Ovary (tissue), 9 donors: ENCODE results near the gene SDC3. TPM values are rescaled to one million over a fixed set of nuclear protein-coding genes. Genes with fewer than 3 reads are reported as not detected.

ENCODE experiments used
- DNase-seq, 5 donors: peaks; one replicate each; pipeline ENCODE4 v3.0.0-alpha.2; 2019 to 2020
- H3K27ac ChIP-seq, 2 donors: fragments of 200-600 bp; one replicate each; pipeline versions ENCODE4 v1.5.1 to v1.8.0; 2019 to 2022
- H3K27me3 ChIP-seq: fragments of 200-600 bp; one replicate; pipeline ENCODE4 v1.8.0; 2022
- H3K36me3 ChIP-seq: fragments of 200-600 bp; sonication (generic); one replicate; pipeline ENCODE4 v1.5.1; 2019
- H3K4me1 ChIP-seq: one replicate; pipeline ENCODE4 v1.8.1; 2013; ENCODE audit warnings: mild to moderate bottlenecking, moderate library complexity; ENCODE audit not compliant: insufficient read depth
- H3K4me3 ChIP-seq: fragments of 200-600 bp; sonication (generic); one replicate; pipeline ENCODE4 v1.5.1; 2017
- H3K9me3 ChIP-seq, 2 donors: fragments of 200-600 bp in 1 of 2; sonication (generic) in 1 of 2; one replicate each; pipeline versions ENCODE4 v1.5.1 to v1.8.1; 2013 to 2019; ENCODE audit warnings: mild to moderate bottlenecking in 1 of 2, moderate library complexity in 1 of 2
- CTCF ChIP-seq, 3 donors: fragments of 450-650 bp in 2 of 3; fragments of 200-600 bp in 1 of 3; IDR thresholded peaks; one replicate each; pipeline versions ENCODE4 v1.5.1 to v1.8.0; 2016 to 2022; ENCODE audit warnings: antibody characterized with exemption in 3 of 3, mild to moderate bottlenecking in 1 of 3
- EP300 ChIP-seq: sonication (generic); formaldehyde crosslinking; IDR thresholded peaks from one replicate; pipeline ENCODE4 v1.6.1; 2017; ENCODE audit warnings: antibody characterized with exemption
- POLR2A ChIP-seq: fragments of 450-650 bp; IDR thresholded peaks from one replicate; pipeline ENCODE4 v1.6.1; 2017; ENCODE audit warnings: antibody characterized with exemption, mild to moderate bottlenecking, moderate library complexity
- WGBS, 3 donors: extraction: QIAGEN DNeasy Blood & Tissue Kit in 1 of 3; methylation state at CpG; one replicate each; pipeline versions ENCODE4 v1.1.5 to v1.1.7; 2013 to 2017; 5-methylcytosine and 5-hydroxymethylcytosine counted together
- intact Hi-C, 4 donors: fragments of 100-400 bp; cut with DNase I; formaldehyde crosslinking; loops; one replicate each; pipeline versions ENCODE4 v1.11.0 to v1.15.1; 2022 to 2023
- polyA plus RNA-seq, 2 donors: library from polyadenylated mRNA; stranded (reverse); fragments of 200-250 nt in 1 of 2; fragments of 350-450 nt in 1 of 2; fragmentation: Illumina TruSeq in 1 of 2; extraction: RNeasy Lipid Tissue Mini Kit (QIAGEN cat#74804) in 1 of 2; gene quantifications; one replicate each; pipeline ENCODE4 v1.2.3, GENCODE V29; 2013 to 2014
- small RNA-seq: library from RNA; depleted of rRNA; stranded (forward); fragments of <200 nt; gene quantifications from one replicate; pipeline ENCODE3, GENCODE V24; 2016
- total RNA-seq, 7 donors: library from RNA; depleted of rRNA in 2 of 7; stranded (reverse); fragments of >200 nt in 2 of 7; fragmentation: NEBNext Ultra II Directional in 3 of 7; extraction: Animal tissue kit (Norgen Biotek cat#: 25700) in 3 of 7; gene quantifications; one replicate each; pipeline versions ENCODE4 v1.1.0 to v1.2.4, GENCODE V29; 2016 to 2023
- donor health status: DM: no; HTN: no; CAD: no; lungs with moderate emphysema.
- donor health status: DM: no; HTN: no; CAD: no.
- donor health status: Bipolar disorder and iron deficiency.
- donor health status: DM: yes; HTN: yes; CAD: no.
- donor health status: DM: no; HTN: no; CAD: no.
- donor health status: DM: yes; HTN: yes; CAD: no.

The SDC3 gene
- total and polyA plus RNA-seq, 9 donors = 4.2 to 31.0 (median 23.0) TPM

- Histone ChIP-seq H3K27ac (no peak overlapping the region), H3K36me3 (no peaks in the 10 kb centered on the region), H3K9me3 (no peaks in the 10 kb centered on the region), H3K27me3 (no peaks in the 10 kb centered on the region), H3K4me3 (no peak overlapping the region), H3K4me1 (peaks cover 7% of the 10 kb centered on the region)
- no peak for DNase-seq
- TF ChIP-seq EP300 (no peak), CTCF (IDR thresholded peaks at IDR 0.05) (no peak), POLR2A (no peak)
- intact Hi-C loops = no loop called here
- 77 to 93% (median 90%) methylated on average over 1 of the region's 1 CpG for whole genome bisulfite sequencing, 3 donors
Observed at GRCh38 chr1:30822006-30822405, 86.6 kb downstream of the SDC3 start.

- no peak for DNase-seq
- no peaks in the 10 kb centered on the region for H3K36me3 ChIP-seq
- WGBS, 3 donors = 60 to 85% (median 61%) methylated on average over 5 of the region's 5 CpGs
- H3K4me3 ChIP-seq = no peak overlapping the region
- TF ChIP-seq CTCF (IDR thresholded peaks at IDR 0.05) (no peak), EP300 (no peak)
- H3K9me3 ChIP-seq = no peaks in the 10 kb centered on the region
- no peak overlapping the region for H3K27ac ChIP-seq
- intact Hi-C loops = no loop called here
- H3K27me3 ChIP-seq = no peaks in the 10 kb centered on the region
- H3K4me1 ChIP-seq = peaks cover 7% of the 10 kb centered on the region
Observed at GRCh38 chr1:30820299-30820698, 88.3 kb downstream of the SDC3 start.

Small RNA genes lying within 50 kb of the gene (small RNA-seq; reads per million reads assigned to genes)
- not detected for gene RN7SKP91
- gene RN7SL371P = not detected

Other genes starting within 250 kb of the SDC3 start
- gene MATN1, start 185.2 kb downstream of the SDC3 start, total RNA-seq = under 1 TPM; 0.20 to 0.95 (median 0.51) TPM
- under 1 TPM; 0.10 to 0.52 TPM for gene MATN1, start 185.2 kb downstream of the SDC3 start, polyA plus RNA-seq
- 10 to 100 TPM; 15.3 to 57.3 (median 20.3) TPM for gene LAPTM5, start 151.0 kb downstream of the SDC3 start, total RNA-seq
- gene LAPTM5, start 151.0 kb downstream of the SDC3 start, polyA plus RNA-seq = 100 to 1,000 TPM in 1 of 2 donors, 10 to 100 TPM in 1; 20.2 to 103 TPM
- gene PUM1, start 157.0 kb upstream of the SDC3 start, total RNA-seq = 100 to 1,000 TPM in 5 of 7 donors, 10 to 100 TPM in 2; 61.6 to 125 (median 113) TPM
- 10 to 100 TPM; 36.3 to 66.3 TPM for gene PUM1, start 157.0 kb upstream of the SDC3 start, polyA plus RNA-seq